Astrocyte (in vitro differentiated cells and primary cell): Measurements from ENCODE around the gene SLC39A7. TPM values are rescaled to one million over a fixed set of nuclear protein-coding genes. Genes with fewer than 3 reads are reported as not detected.

ENCODE experiments used
- DNase-seq: peaks from one replicate; pipeline ENCODE4 v3.0.0-alpha.2; 2010; ENCODE audit warnings: low read depth
- FAIRE-seq: peaks from 2 replicates; lab custom pipeline; 2011; peaks lifted over from hg19 to GRCh38; lab: Jason Lieb, UNC
- H2AFZ ChIP-seq: 2 replicates; pipeline ENCODE4 v1.6.0; 2012; ENCODE audit warnings: low read depth, low read length, inconsistent platforms
- H3K27ac ChIP-seq: 2 replicates; pipeline ENCODE4 v1.5.1; 2011; ENCODE audit warnings: low read depth, low read length, inconsistent platforms
- H3K27me3 ChIP-seq: 2 replicates; pipeline ENCODE4 v1.6.0; 2011; ENCODE audit warnings: low read length, inconsistent platforms; ENCODE audit not compliant: insufficient read depth
- H3K36me3 ChIP-seq: 2 replicates; pipeline ENCODE4 v1.5.1; 2011; ENCODE audit warnings: low read length, inconsistent platforms; ENCODE audit not compliant: insufficient read depth
- H3K4me1 ChIP-seq: 2 replicates; pipeline ENCODE4 v1.5.1; 2011; ENCODE audit warnings: low read length, inconsistent platforms; ENCODE audit not compliant: insufficient read depth
- H3K4me2 ChIP-seq: 2 replicates; pipeline ENCODE4 v1.6.0; 2012; ENCODE audit warnings: low read length, inconsistent platforms
- H3K4me3 ChIP-seq: 2 replicates; pipeline ENCODE4 v1.5.1; 2011; ENCODE audit warnings: low read depth, mild to moderate bottlenecking, low read length, inconsistent platforms; ENCODE audit not compliant: insufficient read depth
- H3K79me2 ChIP-seq: 2 replicates; pipeline ENCODE4 v1.6.0; 2012; ENCODE audit warnings: mild to moderate bottlenecking, low read length, inconsistent platforms; ENCODE audit not compliant: insufficient read depth
- H3K9ac ChIP-seq: 2 replicates; pipeline ENCODE4 v1.6.0; 2012; ENCODE audit warnings: mild to moderate bottlenecking, low read length, inconsistent platforms
- H3K9me3 ChIP-seq: 2 replicates; pipeline ENCODE4 v1.5.1; 2012; ENCODE audit warnings: low read depth, mild to moderate bottlenecking, low read length, inconsistent platforms; ENCODE audit not compliant: insufficient read depth
- H4K20me1 ChIP-seq: 2 replicates; pipeline ENCODE4 v1.6.0; 2012; ENCODE audit warnings: low read length, inconsistent platforms; ENCODE audit not compliant: insufficient read depth
- H3K27ac Mint-ChIP-seq: one replicate; pipeline ENCODE4 v1.8.0; 2021; ENCODE audit warnings: mild to moderate bottlenecking, mixed read lengths; ENCODE audit not compliant: unreplicated experiment
- H3K27me3 Mint-ChIP-seq: one replicate; pipeline ENCODE4 v1.8.0; 2021; ENCODE audit warnings: low read depth, mixed read lengths; ENCODE audit not compliant: unreplicated experiment
- H3K36me3 Mint-ChIP-seq: one replicate; pipeline ENCODE4 v1.8.0; 2021; ENCODE audit warnings: low read depth, mixed read lengths; ENCODE audit not compliant: unreplicated experiment
- H3K4me1 Mint-ChIP-seq: one replicate; pipeline ENCODE4 v1.8.0; 2021; ENCODE audit warnings: low read depth, mixed read lengths; ENCODE audit not compliant: unreplicated experiment
- H3K4me3 Mint-ChIP-seq: one replicate; pipeline ENCODE4 v1.8.0; 2021; ENCODE audit warnings: mild to moderate bottlenecking, moderate library complexity, mixed read lengths; ENCODE audit not compliant: unreplicated experiment
- H3K9me3 Mint-ChIP-seq: one replicate; pipeline ENCODE4 v1.8.0; 2021; ENCODE audit warnings: mild to moderate bottlenecking, mixed read lengths; ENCODE audit not compliant: unreplicated experiment
- EZH2 ChIP-seq: IDR thresholded peaks from 2 replicates; pipeline ENCODE4 v1.6.1; 2012; ENCODE audit warnings: mild to moderate bottlenecking, low read length, inconsistent platforms; ENCODE audit not compliant: insufficient read depth
- total RNA-seq: library from RNA; stranded (reverse); gene quantifications from 2 replicates; pipeline ENCODE4 v1.2.1, GENCODE V29; 2021
- TF ChIP-seq, protein P1 (sequence below): IDR thresholded peaks from 2 replicates; pipeline ENCODE4 v1.5.1; 2011; ENCODE audit warnings: low read depth, mild to moderate bottlenecking, inconsistent platforms, low read length, moderate library complexity; ENCODE audit not compliant: insufficient read depth

Gene SLC39A7
- total RNA-seq, 1 donor from 2014 or later: 150 TPM

DNA sequence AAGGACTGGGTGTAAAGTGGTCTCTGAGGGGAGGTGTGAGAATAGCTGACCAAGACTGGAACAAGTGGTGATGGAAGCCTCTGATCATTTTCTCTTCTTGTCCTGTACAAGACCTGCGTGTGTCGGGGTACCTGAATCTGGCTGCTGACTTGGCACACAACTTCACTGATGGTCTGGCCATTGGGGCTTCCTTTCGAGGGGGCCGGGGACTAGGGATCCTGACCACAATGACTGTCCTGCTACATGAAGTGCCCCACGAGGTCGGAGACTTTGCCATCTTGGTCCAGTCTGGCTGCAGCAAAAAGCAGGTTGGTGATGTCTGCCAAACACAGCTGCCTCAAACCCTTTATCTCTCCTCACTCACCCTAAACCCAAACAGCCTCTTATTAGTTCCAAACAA, 2.1 kb downstream of the SLC39A7 start:
- Mint-ChIP-seq H3K9me3 (peaks cover 5% of the 10 kb centered on the region), H3K27ac (peak overlapping the region; percentile 22), H3K4me3 (peak overlapping the region; percentile 99), H3K36me3 (peaks cover 24% of the 10 kb centered on the region), H3K4me1 (peaks cover 48% of the 10 kb centered on the region), H3K27me3 (no peaks in the 10 kb centered on the region)
- Histone ChIP-seq H3K27me3 (no peaks in the 10 kb centered on the region), H3K79me2 (peaks cover 67% of the 10 kb centered on the region), H3K9ac (peak overlapping the region; percentile 100), H3K4me2 (peak overlapping the region; percentile 96), H3K27ac (no peak overlapping the region), H2AFZ (no peak overlapping the region), H3K36me3 (peaks cover 25% of the 10 kb centered on the region), H3K4me3 (peak overlapping the region; percentile 98), H3K9me3 (no peaks in the 10 kb centered on the region), H3K4me1 (peaks cover 64% of the 10 kb centered on the region), H4K20me1 (peaks cover 50% of the 10 kb centered on the region)
- DNase-seq: no peak
- TF ChIP-seq EZH2: no peak
- TF ChIP-seq, protein P1, sequence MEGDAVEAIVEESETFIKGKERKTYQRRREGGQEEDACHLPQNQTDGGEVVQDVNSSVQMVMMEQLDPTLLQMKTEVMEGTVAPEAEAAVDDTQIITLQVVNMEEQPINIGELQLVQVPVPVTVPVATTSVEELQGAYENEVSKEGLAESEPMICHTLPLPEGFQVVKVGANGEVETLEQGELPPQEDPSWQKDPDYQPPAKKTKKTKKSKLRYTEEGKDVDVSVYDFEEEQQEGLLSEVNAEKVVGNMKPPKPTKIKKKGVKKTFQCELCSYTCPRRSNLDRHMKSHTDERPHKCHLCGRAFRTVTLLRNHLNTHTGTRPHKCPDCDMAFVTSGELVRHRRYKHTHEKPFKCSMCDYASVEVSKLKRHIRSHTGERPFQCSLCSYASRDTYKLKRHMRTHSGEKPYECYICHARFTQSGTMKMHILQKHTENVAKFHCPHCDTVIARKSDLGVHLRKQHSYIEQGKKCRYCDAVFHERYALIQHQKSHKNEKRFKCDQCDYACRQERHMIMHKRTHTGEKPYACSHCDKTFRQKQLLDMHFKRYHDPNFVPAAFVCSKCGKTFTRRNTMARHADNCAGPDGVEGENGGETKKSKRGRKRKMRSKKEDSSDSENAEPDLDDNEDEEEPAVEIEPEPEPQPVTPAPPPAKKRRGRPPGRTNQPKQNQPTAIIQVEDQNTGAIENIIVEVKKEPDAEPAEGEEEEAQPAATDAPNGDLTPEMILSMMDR: no peak
- FAIRE-seq: no peak

DNA sequence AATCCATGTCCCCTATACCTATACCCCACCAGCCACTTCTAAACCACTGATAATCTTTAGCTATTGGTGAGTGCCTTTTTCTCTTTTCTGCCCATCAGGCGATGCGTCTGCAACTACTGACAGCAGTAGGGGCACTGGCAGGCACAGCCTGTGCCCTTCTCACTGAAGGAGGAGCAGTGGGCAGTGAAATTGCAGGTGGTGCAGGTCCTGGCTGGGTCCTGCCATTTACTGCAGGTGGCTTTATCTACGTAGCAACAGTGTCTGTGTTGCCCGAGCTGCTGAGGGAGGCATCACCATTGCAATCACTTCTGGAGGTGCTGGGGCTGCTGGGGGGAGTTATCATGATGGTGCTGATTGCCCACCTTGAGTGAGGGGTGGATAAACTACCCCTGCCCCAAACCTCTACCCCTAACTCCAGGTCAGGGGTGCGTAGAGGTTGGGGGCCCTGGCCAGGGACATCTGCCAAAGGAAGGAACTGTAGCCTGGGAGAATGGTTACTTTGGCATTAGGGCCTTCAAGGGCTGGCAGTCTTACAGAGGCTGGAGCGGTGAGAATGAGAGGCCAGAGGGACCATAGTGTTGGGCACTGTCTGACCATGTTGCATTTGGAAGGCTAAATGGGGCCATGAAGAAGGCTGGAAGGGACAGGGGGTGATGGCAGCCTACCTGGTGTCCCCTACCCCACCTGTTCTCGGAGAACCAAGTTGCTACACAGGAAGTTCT, 2.9 kb downstream of the SLC39A7 start:
- Histone ChIP-seq H4K20me1 (peaks cover 42% of the 10 kb centered on the region), H3K27me3 (no peaks in the 10 kb centered on the region), H3K9ac (peak overlapping the region; percentile 100), H3K27ac (peak overlapping the region; percentile 96), H3K9me3 (no peaks in the 10 kb centered on the region), H3K4me1 (peaks cover 64% of the 10 kb centered on the region), H3K4me2 (peak overlapping the region; percentile 96), H3K79me2 (peaks cover 63% of the 10 kb centered on the region), H2AFZ (no peak overlapping the region), H3K4me3 (no peak overlapping the region), H3K36me3 (peaks cover 25% of the 10 kb centered on the region)
- H3K4me3 Mint-ChIP-seq: peak overlapping the region; percentile 99
- H3K27me3 Mint-ChIP-seq: no peaks in the 10 kb centered on the region
- no peak for DNase-seq
- H3K27ac Mint-ChIP-seq: peak overlapping the region; percentile 80
- TF ChIP-seq, protein P1: no peak
- no peak for TF ChIP-seq EZH2
- H3K9me3 Mint-ChIP-seq: peaks cover 5% of the 10 kb centered on the region
- H3K4me1 Mint-ChIP-seq: peaks cover 48% of the 10 kb centered on the region
- H3K36me3 Mint-ChIP-seq: peaks cover 24% of the 10 kb centered on the region
- no peak for FAIRE-seq

DNA sequence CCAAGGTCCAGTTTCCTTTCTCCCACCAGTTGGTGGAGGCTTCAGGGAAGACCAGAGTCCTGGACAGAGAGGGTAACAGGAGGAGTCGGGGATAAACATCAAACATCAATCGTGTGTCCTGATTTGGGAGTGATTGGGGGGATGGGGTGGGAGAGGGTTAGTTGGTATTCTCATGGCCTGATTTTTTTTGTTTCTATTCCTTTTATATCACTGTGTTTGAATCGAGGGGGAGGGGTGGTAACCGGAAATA, 3.4 kb downstream of the SLC39A7 start:
- no peak for FAIRE-seq
- H3K36me3 ChIP-seq: peaks cover 25% of the 10 kb centered on the region
- H3K27ac ChIP-seq: peak overlapping the region; percentile 96
- Mint-ChIP-seq H3K27ac (peak overlapping the region; percentile 80), H3K4me1 (peaks cover 47% of the 10 kb centered on the region), H3K9me3 (peaks cover 5% of the 10 kb centered on the region), H3K27me3 (no peaks in the 10 kb centered on the region), H3K4me3 (peak overlapping the region; percentile 99), H3K36me3 (peaks cover 24% of the 10 kb centered on the region)
- peaks cover 64% of the 10 kb centered on the region for H3K79me2 ChIP-seq
- no peaks in the 10 kb centered on the region for H3K27me3 ChIP-seq
- H4K20me1 ChIP-seq: peaks cover 42% of the 10 kb centered on the region
- H3K9me3 ChIP-seq: no peaks in the 10 kb centered on the region
- H3K4me3 ChIP-seq: no peak overlapping the region
- H2AFZ ChIP-seq: no peak overlapping the region
- peak overlapping the region; percentile 96 for H3K4me2 ChIP-seq
- no peak for TF ChIP-seq EZH2
- H3K4me1 ChIP-seq: peaks cover 63% of the 10 kb centered on the region
- peak overlapping the region; percentile 100 for H3K9ac ChIP-seq
- DNase-seq: no peak
